HTR-8/SVneo (cell line): ENCODE data around the gene ATR.
"Not testable (repeated sequence)": the region's sequence is repeated elsewhere in the genome, so short reads cannot be mapped to it uniquely, and the experiment has no call there.

ENCODE experiments used
- DNase-seq: peaks from one replicate; pipeline ENCODE4 v3.0.0; 2011; ENCODE audit warnings: low spot score, mixed read lengths; ENCODE audit not compliant: insufficient read length
- FAIRE-seq: peaks from 2 replicates; lab custom pipeline; 2011; peaks lifted over from hg19 to GRCh38; lab: Jason Lieb, UNC

Gene ATR

DNA sequence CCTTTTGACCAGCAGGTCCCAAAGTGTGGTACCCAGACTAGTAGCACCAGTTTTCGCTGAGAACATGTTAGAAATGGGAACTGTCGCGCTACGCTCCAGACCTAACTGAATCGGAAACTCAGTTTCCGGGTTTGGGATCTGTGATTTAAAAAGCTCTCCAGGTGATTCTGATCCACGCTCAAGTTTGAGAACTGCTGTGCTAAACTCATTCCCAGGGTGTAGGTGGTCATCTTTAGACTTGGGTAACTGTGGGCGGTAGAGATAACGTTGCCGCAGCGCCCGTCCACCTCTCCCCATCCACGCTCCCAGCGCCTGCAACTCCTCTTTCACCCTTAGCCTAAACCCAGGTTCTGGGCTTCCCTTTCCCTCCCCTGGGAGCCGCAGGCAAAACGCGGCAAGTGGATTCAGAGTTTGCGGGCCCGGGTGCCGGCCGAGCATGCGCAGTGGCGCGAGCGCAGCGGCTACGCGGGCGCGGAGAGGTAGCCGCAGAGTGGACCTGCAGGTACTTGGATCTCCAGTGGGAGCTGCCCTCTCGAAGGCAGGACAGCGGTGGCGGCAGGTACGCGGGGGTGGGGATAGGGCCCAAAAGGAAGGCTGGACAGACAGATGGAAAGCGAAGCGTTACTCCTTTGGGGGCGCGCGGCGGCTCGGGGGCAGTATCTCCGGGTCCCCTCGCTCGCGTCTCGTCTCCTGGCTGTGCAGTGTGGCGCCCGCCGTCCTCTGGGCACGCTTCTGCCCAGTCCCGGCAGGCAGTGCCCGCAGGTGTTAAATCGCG is 17.6 kb upstream of the ATR start, which contains the start of gene PLS1:
Gene PLS1, plus strand, starts transcription at position 443 of the 775 bp plus-strand sequence. CDS start 67,845 bp downstream, outside the sequence.
- DNase-seq (peak; percentile 91), FAIRE-seq (peak; percentile 28)

DNA sequence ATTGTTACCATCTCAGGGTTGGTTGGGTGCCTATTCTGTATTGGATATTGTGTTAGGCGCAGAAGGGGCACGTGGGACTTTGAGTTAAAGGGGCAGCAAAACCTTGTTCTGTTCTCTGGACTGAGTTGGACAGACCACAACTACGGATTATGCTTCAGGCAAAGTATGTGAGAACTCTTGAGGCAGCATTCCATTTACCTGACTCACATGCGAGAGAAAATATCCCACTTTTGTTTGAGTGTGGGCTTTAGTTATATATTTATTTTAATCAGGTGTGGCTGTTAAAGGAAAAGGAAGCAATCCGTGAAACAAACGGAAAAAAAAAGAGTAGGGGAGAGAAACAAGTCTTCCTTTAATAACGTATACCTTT is 17.0 kb upstream of the ATR start:
- no peak for FAIRE-seq
- DNase-seq, result peak; percentile 62

DNA sequence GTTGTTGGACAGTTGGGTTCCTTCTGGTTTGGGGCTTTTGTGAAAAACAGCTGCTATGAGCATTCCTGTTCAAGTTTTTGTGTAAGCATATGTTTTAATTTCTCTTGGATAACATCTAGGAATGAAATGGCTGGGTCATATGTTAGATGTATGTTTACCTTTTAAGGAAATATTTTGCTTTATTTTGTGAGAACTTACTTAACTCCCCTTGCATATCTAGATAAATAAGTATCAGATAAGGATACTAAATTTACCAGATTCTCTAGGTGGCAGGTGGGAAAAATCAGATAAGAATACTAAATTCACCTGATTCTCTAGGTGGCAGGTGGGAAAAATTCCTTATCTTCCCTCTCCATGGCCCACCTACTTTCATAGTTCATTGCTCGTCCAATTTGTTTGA is 16.6 kb upstream of the ATR start:
- FAIRE-seq (no peak), DNase-seq (no peak)

DNA sequence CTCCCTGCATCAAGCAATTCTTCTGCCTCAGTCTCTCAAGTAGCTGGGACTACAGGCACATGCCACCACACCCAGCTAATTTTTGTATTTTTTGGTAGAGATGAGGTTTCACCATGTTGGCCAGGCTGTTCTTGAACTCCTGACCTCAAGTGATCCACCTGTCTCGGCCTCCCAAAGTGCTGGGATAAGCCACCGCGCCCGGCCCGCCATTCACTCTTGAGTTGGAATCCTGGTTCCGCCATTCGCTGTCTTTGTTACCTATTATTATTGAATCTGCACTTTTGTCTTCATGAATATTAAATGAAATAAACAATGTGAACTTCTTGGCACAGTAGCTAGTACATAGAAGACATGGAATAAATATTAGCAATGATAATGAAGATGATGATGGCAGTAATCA is 13.7 kb upstream of the ATR start:
- FAIRE-seq, result not testable (repeated sequence)

DNA sequence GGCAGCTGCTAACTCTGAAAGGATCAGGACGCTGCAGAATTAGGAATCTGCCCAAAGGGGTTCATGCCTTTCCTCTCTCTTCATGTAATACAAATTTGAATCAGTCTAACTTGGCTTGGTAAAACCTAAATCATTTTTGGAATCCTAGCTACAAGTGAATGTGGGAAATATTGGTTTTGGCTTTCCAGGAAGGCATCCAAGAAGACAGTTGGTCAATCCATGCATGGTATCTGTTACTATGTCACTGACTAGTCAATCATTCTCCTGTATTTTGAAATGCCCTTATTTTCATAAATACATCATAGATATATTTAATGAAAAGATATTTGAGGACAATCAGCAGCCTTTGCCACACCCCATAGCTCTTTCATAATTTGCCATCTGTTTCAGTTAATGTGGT is 10.2 kb upstream of the ATR start:
- FAIRE-seq, result no peak

More for the DNA sequence above, 13.7 kb upstream of the ATR start:
- not testable (repeated sequence) for DNase-seq

DNA sequence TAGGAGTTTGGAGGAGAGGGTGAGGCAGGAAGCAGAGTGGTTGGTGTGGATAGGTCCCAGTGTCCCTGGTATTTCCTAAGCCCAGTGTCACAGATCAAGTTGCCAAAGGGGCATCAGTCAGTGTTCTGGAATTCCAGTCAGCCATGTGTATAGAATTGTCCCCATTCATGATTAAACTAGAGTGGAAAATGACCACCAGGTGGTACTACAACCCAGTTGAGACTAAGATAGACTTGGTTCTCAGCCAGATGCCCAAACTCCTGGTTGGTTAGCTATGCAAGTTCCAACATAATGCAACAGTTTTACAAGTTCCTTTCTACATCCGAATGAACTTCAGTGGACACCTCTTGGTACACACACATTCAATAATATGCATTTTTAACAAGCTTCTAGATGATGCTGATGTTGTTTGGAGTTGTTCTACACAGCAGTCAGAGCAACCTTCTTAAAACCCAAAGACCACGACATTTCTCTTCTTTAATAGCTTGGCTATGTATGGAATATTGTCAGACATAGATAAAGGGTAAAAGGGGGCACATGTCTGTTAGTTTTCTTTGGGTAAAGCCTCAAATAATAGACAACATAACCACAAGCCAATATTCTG is 8.4 kb upstream of the ATR start:
- FAIRE-seq, result peak; percentile 87

More for the DNA sequence above, 10.2 kb upstream of the ATR start:
- DNase-seq, result no peak

DNA sequence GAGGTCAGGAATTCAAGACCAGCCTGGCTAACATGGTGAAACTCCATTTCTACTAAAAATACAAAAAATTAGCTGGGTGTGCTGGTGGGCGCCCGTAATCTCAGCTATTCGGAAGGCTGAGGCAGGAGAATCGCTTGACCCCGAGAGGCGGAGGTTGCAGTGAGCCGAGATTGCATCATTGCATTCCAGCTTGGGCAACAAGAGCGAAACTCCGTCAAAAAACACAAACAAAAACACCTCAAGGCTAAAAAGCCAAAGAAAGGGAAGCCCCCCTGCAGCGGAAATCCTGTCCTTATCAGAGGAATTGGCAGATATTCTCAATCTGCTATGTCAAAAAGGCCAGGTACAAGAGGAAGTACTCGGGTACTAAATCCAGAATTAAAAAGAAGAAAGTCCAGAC is 2.5 kb upstream of the ATR start:
- FAIRE-seq, DNase-seq: not testable (repeated sequence)

More for the DNA sequence above, 8.4 kb upstream of the ATR start:
- DNase-seq, result peak; percentile 66

DNA sequence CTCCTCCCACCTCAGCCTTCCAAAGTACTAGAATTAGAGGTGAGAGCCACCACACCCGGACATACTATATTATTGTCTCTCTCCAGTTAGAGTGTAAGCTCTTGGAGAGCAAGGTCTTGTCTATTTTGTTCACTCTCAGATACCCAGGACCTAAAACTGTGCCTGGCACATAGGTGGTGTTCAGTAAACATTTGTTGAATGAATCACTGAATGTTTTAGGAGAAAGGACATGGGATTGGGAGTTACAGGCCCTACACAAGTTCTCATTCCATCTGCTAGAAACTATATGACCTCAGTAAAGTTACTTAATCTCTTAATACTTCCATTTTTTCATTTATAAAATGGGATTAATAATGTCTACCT is 1.5 kb upstream of the ATR start:
- FAIRE-seq, result no peak
- DNase-seq, result no peak

DNA sequence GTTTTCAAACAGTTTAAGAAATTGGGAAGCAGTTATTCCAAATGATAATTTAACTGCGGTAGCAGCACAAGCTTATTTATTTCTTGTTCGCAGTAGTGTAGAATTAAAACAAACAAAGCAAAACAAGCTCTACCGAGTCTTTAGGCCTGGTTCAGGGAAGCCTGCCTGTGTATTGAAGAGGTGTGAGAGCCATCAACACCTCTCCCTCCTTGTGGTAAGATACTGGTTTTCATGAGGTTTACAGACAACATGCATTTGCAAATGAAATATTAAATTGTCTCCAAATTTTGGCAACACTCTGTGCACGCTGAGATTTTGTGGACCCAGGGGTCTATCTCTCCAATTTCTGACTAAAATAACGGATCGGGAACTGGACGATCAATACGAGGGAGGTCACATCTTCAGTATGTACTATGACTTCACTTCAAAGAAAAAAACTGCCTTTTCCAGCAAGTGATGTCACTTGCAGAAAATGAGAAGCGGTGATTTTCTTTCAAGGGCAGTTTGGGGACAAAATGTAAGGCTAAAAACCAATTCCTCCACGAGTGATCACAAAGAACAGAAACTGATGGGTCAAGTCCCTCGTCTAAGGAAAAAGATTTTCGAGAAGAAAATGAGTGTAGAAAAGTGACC is 721 bp downstream of the ATR start:
- no peak for FAIRE-seq
- no peak for DNase-seq

DNA sequence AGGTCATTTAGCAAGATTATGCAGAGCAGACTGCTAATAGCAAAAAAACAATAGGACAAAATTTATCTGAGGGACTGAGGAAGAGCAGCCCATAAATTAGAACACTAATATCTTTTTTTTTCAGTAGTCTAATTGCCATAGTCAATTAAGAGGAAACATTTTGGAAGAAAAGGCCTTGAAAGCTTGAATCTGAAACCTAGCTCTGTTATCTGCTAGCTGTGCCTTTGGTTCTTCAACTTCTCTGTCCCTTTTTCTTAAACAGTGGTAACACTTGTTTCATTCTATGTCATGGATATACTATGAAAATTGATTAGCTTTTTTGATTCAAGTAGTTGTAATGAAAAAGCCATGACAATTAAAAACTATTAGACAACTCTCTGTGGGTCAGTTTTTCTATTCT is 1.7 kb downstream of the ATR start:
- no peak for FAIRE-seq
- DNase-seq, result no peak

DNA sequence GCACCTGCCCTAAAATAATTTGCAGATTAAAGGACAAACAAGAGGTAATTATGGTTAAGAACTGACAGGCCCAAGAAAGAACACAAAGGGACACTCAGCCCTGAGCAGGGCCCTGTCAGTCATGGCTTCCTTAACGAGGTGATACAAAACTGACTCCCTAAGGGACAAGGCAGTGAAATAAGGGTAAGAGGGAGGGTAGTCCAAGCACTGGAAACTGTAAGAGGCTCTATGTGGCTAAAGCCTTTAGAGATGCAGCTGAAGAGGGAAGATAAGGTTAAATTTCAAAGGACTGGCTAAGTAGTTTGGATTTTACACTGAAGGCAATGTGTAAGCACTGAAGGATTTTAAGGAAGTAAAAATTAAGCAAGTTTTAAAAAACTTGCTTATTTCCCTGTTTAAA is 3.9 kb downstream of the ATR start:
- no peak for FAIRE-seq
- DNase-seq, result no peak

DNA sequence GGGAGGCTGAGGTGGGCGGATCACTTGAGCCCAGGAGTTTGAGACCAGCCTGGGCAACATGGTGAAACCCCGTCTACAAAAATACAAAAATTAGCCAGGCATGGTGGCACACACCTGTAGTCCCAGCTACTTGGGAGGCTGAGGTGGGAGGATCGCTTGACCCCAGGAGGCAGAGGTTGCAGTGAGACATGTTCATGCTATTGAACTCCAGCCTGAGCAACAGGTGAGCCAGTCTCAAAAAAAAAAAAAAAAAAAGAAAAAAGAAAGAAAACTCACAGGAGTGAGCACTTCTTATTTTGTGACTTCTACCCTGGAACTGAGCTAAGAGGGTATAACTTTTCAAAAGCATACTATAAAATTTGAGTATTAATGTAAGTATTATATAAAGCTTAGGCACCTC is 4.3 kb downstream of the ATR start:
- FAIRE-seq, DNase-seq: not testable (repeated sequence)

DNA sequence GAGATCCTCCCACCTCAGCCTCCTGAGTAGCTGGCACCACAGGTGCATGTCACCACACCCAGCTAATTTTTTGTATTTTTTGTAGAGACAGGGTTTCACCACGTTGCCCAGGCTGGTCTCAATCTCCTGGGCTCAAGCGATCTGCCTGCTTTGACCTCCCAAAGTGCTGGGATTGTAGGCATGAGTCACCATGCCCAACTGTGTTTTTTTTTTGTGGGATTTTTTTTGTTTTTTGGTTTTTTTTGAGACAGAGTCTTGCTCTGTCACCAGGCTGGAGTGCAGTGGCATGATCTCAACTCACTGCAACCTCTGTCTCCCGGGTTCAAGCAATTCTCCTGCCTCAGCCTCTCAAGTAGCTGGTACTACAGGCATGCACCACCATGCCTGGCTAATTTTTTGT is 9.1 kb downstream of the ATR start:
- not testable (repeated sequence) for FAIRE-seq, DNase-seq

DNA sequence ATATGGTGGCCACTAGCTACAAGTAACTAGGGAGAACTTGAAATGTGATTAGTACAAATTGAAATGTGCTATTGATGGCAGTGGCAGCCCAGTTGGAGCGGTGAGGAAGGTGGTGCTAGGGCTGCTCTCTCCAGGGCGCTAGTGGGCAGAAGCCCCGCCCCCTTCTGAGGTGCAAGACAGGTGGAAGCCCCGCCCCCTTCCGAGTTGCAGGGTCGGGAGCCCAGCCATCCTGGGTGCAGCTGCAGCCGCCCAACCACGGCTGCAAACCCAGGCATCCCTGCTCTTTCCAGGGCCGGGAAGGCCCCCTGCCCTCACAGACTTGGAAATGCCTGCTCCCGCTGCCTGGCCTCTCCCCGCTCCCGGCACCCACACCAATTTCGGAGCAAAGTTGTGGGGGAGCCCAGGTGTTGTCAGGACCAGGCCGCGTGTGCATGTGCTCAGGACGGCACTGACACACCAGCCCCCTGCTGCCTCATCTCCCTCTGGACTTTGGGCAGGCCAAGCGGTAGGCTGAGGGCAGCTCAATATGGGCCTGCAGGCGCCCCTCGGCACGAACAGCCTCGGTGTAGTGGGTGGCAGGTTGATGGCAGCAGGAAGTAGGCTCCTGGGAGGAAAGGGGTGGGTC is 10.0 kb downstream of the ATR start:
- DNase-seq (no peak), FAIRE-seq (no peak)

DNA sequence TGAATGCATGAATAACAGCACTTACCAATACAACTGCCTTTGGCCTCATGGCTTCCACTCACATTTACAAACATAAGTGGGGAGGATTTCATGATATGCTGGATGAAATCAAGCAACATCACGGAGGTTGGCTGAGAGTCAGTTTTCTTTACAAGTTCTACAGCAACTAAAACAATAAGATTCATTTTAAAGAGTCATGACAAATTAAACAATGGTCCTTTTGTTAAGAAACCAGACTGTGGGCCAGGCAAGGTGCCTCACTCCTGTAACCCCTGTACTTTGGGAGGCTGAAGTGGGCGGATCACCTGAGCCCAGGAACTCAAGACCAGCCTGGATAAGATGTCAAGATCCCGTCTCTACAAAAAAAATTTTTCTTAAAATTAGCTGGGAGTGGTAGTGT is 12.4 kb downstream of the ATR start:
- DNase-seq (no peak), FAIRE-seq (no peak)

DNA sequence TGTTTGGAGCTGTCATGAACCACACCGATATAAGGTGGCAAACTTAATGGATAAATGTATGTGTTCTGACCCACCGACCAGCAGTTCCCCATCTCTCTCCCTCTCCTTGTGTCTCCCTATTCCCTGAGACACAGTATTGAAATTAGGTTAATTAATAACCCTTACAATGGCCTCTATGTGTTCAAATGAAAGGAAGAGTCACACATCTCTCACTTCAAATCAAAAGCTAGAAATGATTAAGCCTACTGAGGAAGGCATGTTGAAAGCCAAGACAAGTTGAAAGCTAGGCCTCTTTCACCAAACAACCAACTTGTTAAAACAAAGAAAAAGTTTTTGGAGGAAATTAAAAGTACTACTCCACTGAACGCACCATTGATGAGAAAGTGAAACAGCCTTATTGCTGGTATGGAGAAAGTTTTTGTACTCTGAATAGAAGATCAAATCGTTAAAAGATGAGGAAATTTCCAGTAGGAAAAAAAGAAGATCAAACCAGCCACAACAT is 15.0 kb downstream of the ATR start:
- FAIRE-seq, result no peak
- DNase-seq, result no peak

DNA sequence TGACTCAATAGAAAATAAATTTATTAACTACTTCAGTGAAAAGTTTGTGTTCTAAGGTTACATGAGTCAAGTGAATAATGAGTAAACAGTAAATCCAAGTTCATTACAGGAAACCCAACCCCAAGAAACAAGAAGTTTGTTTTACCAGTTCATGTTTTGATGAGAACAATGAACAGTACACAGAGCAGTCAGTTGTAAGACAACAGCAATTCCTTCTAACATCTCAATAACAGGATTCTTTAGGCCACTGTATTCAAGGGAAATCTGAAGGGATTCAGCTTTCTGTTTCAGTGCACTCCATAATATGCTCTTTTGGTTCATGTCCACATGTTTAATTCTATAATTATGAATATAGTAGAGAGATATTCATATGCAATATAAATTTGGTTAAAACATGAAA is 18.4 kb downstream of the ATR start:
- FAIRE-seq (no peak), DNase-seq (no peak)

DNA sequence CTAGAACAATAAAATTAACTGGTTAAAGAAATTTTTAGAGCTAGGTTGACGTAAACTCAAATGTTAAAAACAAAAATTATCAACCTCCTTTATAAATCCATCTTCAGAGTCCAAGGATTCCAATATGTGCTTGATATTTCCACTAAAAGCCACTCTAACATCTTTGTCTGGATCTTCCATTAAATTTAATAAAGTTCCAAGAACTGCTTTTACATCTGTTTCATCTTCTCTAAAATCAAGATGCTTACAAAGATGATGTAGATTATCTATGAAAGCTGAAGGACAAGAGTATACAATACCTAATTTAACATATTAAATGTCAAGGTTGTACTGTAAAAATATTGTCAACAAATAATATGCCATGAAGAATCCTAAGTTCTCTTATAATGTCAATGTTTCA is 24.8 kb downstream of the ATR start:
- DNase-seq (no peak), FAIRE-seq (no peak)

DNA sequence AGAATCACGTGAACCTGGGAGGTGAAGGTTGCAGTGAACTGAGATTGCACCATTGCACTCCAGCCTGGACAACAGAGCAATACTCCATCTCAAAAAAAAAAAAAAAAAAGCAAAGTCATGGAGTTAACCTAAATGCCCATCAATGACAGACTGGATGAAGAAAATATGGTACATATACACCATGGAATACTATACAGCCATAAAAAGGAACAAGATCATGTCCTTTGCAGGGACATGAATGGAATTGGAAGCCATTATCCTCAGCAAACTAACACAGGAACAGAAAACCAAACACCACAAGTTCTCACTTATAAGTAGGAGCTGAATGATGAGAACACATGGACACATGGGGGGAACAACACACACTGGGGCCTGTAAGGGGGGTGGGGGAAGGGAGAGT is 26.0 kb downstream of the ATR start:
- not testable (repeated sequence) for DNase-seq, FAIRE-seq

DNA sequence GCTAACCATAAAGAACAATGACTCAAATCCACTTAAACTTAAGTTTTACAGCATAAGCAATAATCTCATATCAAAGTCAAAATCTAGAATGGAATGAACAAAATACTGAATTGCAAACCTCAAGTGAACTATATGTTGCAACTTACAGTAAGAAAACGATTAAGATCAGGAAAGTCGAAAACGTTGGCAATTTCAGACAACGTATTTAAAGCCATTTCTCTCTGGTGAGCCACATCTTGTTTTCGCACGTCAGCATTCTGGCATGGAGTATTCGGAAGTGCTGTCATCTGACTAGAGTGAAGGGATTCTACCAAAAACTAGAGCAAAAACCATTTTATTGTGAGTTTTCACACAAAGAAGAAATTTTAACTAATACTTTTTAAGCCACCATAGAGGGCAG is 28.5 kb downstream of the ATR start:
- FAIRE-seq (no peak), DNase-seq (no peak)

DNA sequence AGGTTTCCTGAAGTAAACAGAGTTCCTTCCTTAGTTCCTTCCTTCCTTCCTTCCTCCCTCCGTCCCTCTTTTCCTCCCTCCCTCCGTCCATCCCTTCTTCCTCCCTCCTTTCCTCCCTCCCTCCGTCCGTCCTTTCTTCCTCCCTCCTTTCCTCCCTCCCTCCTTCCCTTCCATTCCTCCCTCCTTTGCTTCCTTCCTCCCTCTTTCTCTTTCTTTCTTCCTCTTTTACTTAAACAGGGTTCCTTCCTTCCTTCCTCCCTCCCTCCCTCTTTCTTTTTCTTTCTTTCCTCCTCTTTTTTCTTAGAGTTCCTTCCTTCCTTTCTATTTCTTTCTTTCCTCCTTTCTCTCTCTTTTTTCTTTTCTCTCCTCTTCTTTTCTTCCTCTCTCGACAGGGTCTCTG is 35.2 kb downstream of the ATR start:
- no peak for FAIRE-seq
- DNase-seq, result no peak
